ENCODE measurements around the gene PTCHD4. TPM values are rescaled to one million over a fixed set of nuclear protein-coding genes. Genes with fewer than 3 reads are reported as not detected.
"Not testable (repeated sequence)": the region's sequence is repeated elsewhere in the genome, so short reads cannot be mapped to it uniquely, and the experiment has no call there.

The PTCHD4 gene
- total RNA-seq, 1 experiment from 2014 or later = 0.96 TPM

- H3K56ac ChIP-seq (ENCODE audit: insufficient read length, low read depth, low read length) = no peak overlapping the region
- no peaks in the 10 kb centered on the region for H3K79me1 ChIP-seq (ENCODE audit: insufficient read depth, low read depth, low read length, poor library complexity, severe bottlenecking)
- H3K36me3 Mint-ChIP-seq (ENCODE audit: insufficient read depth in 1 of 3, low read depth in 3 of 3) = no peaks in the 10 kb centered on the region
- no peak overlapping the region for H2BK120ac ChIP-seq (ENCODE audit: low read depth, low read length, poor library complexity, severe bottlenecking)
- H3K27ac ChIP-seq (ENCODE audit: insufficient read length, low read depth, low read length) = no peak overlapping the region
- H3K27me3 Mint-ChIP-seq (ENCODE audit: low read depth) = no peaks in the 10 kb centered on the region
- no CpG with 5 or more reads among the region's 4 CpGs for WGBS (ENCODE audit: extremely low coverage, insufficient read length, low lambda C conversion rate)
- no peaks in the 10 kb centered on the region for H3K9me3 ChIP-seq (ENCODE audit: control insufficient read depth, low read depth, low read length)
- no peaks in the 10 kb centered on the region for H3K23me2 ChIP-seq (ENCODE audit: insufficient read length, low read depth, low read length, poor library complexity, severe bottlenecking)
- no peak overlapping the region for H3K4me3 Mint-ChIP-seq
- no peak overlapping the region for H3K14ac ChIP-seq (ENCODE audit: insufficient read depth, low read length)
- no peak overlapping the region for H4K91ac ChIP-seq (ENCODE audit: insufficient read length, low read depth, low read length)
- no peak overlapping the region for H2AFZ ChIP-seq (ENCODE audit: low read length)
- TF ChIP-seq CTCF (conservative IDR thresholded peaks at IDR 0.05) = no peak
- no peak overlapping the region for H3K27ac Mint-ChIP-seq
- H2AK5ac ChIP-seq (ENCODE audit: insufficient read length, low read length) = no peak overlapping the region
- H3K27me3 ChIP-seq (ENCODE audit: insufficient read depth, low read length) = no peaks in the 10 kb centered on the region
- no peak overlapping the region for H4K8ac ChIP-seq (replicated peaks; ENCODE audit: insufficient read length, low read depth, low read length)
- H3K79me2 ChIP-seq (ENCODE audit: insufficient read depth, low read length) = no peaks in the 10 kb centered on the region
- H3K18ac ChIP-seq (ENCODE audit: insufficient read length, low read depth, low read length) = no peak overlapping the region
- no peak overlapping the region for H2BK20ac ChIP-seq (ENCODE audit: low read depth, low read length, poor library complexity, severe bottlenecking)
- no peaks in the 10 kb centered on the region for H3K4me1 ChIP-seq (ENCODE audit: insufficient read depth, low read length)
- H4K20me1 ChIP-seq (ENCODE audit: control insufficient read depth, insufficient read depth, insufficient read length) = no peaks in the 10 kb centered on the region
- H3K9me3 Mint-ChIP-seq = no peaks in the 10 kb centered on the region
- H2BK5ac ChIP-seq (ENCODE audit: insufficient read length, low read length) = no peak overlapping the region
- H2BK15ac ChIP-seq (ENCODE audit: low read depth, low read length) = no peak overlapping the region
- no peak overlapping the region for H3K4me2 ChIP-seq (ENCODE audit: insufficient read depth, insufficient read length, low read length)
- H2BK12ac ChIP-seq (ENCODE audit: insufficient read length, low read depth, low read length) = no peak overlapping the region
- H3K4ac ChIP-seq (ENCODE audit: low read depth, low read length) = no peak overlapping the region
- H3K23ac ChIP-seq (ENCODE audit: insufficient read length, low read depth, low read length) = no peak overlapping the region
- no peak overlapping the region for H3T11ph ChIP-seq (ENCODE audit: low read length)
- no peaks in the 10 kb centered on the region for H3K4me1 Mint-ChIP-seq
- DNase-seq = no peak
- H3K9ac ChIP-seq (ENCODE audit: extremely low read depth, insufficient read length, low read length) = no peak overlapping the region
- H4K5ac ChIP-seq (ENCODE audit: insufficient read length, low read depth, low read length) = no peak overlapping the region
Observed at GRCh38 chr6:48123601-48124000, 12.6 kb upstream of the PTCHD4 start.

GRCh38 chr6:48121983-48122749 is 11.2 kb upstream of the PTCHD4 start:
- not testable (repeated sequence) for H3K4me1 Mint-ChIP-seq; H4K5ac ChIP-seq (ENCODE audit: insufficient read length, low read depth, low read length); H2BK120ac ChIP-seq (ENCODE audit: low read depth, low read length, poor library complexity, severe bottlenecking); H4K20me1 ChIP-seq (ENCODE audit: control insufficient read depth, insufficient read depth, insufficient read length); H3K4ac ChIP-seq (ENCODE audit: low read depth, low read length); H3K27me3 ChIP-seq (ENCODE audit: insufficient read depth, low read length); H3K36me3 Mint-ChIP-seq (ENCODE audit: insufficient read depth in 1 of 3, low read depth in 3 of 3); H3K79me2 ChIP-seq (ENCODE audit: insufficient read depth, low read length); H4K91ac ChIP-seq (ENCODE audit: insufficient read length, low read depth, low read length); H3K18ac ChIP-seq (ENCODE audit: insufficient read length, low read depth, low read length); H3K4me1 ChIP-seq (ENCODE audit: insufficient read depth, low read length); H2BK12ac ChIP-seq (ENCODE audit: insufficient read length, low read depth, low read length); DNase-seq; H2BK5ac ChIP-seq (ENCODE audit: insufficient read length, low read length); H2BK15ac ChIP-seq (ENCODE audit: low read depth, low read length); H3T11ph ChIP-seq (ENCODE audit: low read length); H4K8ac ChIP-seq (replicated peaks; ENCODE audit: insufficient read length, low read depth, low read length); H3K79me1 ChIP-seq (ENCODE audit: insufficient read depth, low read depth, low read length, poor library complexity, severe bottlenecking); H3K27me3 Mint-ChIP-seq (ENCODE audit: low read depth); H3K4me2 ChIP-seq (ENCODE audit: insufficient read depth, insufficient read length, low read length); H3K27ac ChIP-seq (ENCODE audit: insufficient read length, low read depth, low read length); H2BK20ac ChIP-seq (ENCODE audit: low read depth, low read length, poor library complexity, severe bottlenecking); H3K56ac ChIP-seq (ENCODE audit: insufficient read length, low read depth, low read length); H3K9me3 ChIP-seq (ENCODE audit: control insufficient read depth, low read depth, low read length); H3K4me3 Mint-ChIP-seq; H3K27ac Mint-ChIP-seq; H3K23me2 ChIP-seq (ENCODE audit: insufficient read length, low read depth, low read length, poor library complexity, severe bottlenecking); H3K9me3 Mint-ChIP-seq; H2AK5ac ChIP-seq (ENCODE audit: insufficient read length, low read length); H2AFZ ChIP-seq (ENCODE audit: low read length); H3K9ac ChIP-seq (ENCODE audit: extremely low read depth, insufficient read length, low read length); H3K14ac ChIP-seq (ENCODE audit: insufficient read depth, low read length); H3K23ac ChIP-seq (ENCODE audit: insufficient read length, low read depth, low read length)
- WGBS (ENCODE audit: extremely low coverage, insufficient read length, low lambda C conversion rate) = no CpG with 5 or more reads among the region's 1 CpG
